ENCODE data around the gene RB1.

RB1 gene

GRCh38 chr13:48403151-48403631 is 99.6 kb downstream of the RB1 start:
- Histone ChIP-seq H3K4me1 (ENCODE audit: low read depth, poor library complexity, severe bottlenecking) (no peaks in the 10 kb centered on the region), H3K79me2 (ENCODE audit: insufficient read depth, low read depth) (no peaks in the 10 kb centered on the region), H3K27me3 (ENCODE audit: insufficient read depth, low read depth) (no peaks in the 10 kb centered on the region), H3K4me3 (IDR thresholded peaks at IDR 0.05; ENCODE audit: insufficient read depth, low read depth, low read length) (no peak overlapping the region), H3K4me2 (no peak overlapping the region), H3K27ac (no peak overlapping the region), H4K20me1 (ENCODE audit: insufficient read depth) (no peaks in the 10 kb centered on the region), H3K36me3 (ENCODE audit: insufficient read depth) (no peaks in the 10 kb centered on the region), H3K9ac (no peak overlapping the region), H2AFZ (ENCODE audit: low read depth) (no peak overlapping the region)
- TF ChIP-seq CTCF (conservative IDR thresholded peaks at IDR 0.05; ENCODE audit: low read depth, low read length), result no peak

GRCh38 chr13:48403913-48404312 is 100.4 kb downstream of the RB1 start:
- H3K9ac ChIP-seq, result no peak overlapping the region
- TF ChIP-seq CTCF (conservative IDR thresholded peaks at IDR 0.05; ENCODE audit: low read depth, low read length), result no peak
- no peak overlapping the region for H3K4me2 ChIP-seq
- no peaks in the 10 kb centered on the region for H3K79me2 ChIP-seq (ENCODE audit: insufficient read depth, low read depth)
- no peaks in the 10 kb centered on the region for H3K36me3 ChIP-seq (ENCODE audit: insufficient read depth)
- no peak overlapping the region for H3K27ac ChIP-seq
- no peaks in the 10 kb centered on the region for H3K27me3 ChIP-seq (ENCODE audit: insufficient read depth, low read depth)
- H3K4me3 ChIP-seq (IDR thresholded peaks at IDR 0.05; ENCODE audit: insufficient read depth, low read depth, low read length), result no peak overlapping the region
- H4K20me1 ChIP-seq (ENCODE audit: insufficient read depth), result no peaks in the 10 kb centered on the region
- no peak overlapping the region for H2AFZ ChIP-seq (ENCODE audit: low read depth)
- no peaks in the 10 kb centered on the region for H3K4me1 ChIP-seq (ENCODE audit: low read depth, poor library complexity, severe bottlenecking)

- H3K9ac ChIP-seq, result no peak overlapping the region
- no peak overlapping the region for H3K4me2 ChIP-seq
- H3K36me3 ChIP-seq (ENCODE audit: insufficient read depth), result no peaks in the 10 kb centered on the region
- H3K4me1 ChIP-seq (ENCODE audit: low read depth, poor library complexity, severe bottlenecking), result no peaks in the 10 kb centered on the region
- H2AFZ ChIP-seq (ENCODE audit: low read depth), result no peak overlapping the region
- no peaks in the 10 kb centered on the region for H3K79me2 ChIP-seq (ENCODE audit: insufficient read depth, low read depth)
- H3K4me3 ChIP-seq (IDR thresholded peaks at IDR 0.05; ENCODE audit: insufficient read depth, low read depth, low read length), result no peak overlapping the region
- no peak overlapping the region for H3K27ac ChIP-seq
- no peak for TF ChIP-seq CTCF (conservative IDR thresholded peaks at IDR 0.05; ENCODE audit: low read depth, low read length)
- H3K27me3 ChIP-seq (ENCODE audit: insufficient read depth, low read depth), result no peaks in the 10 kb centered on the region
- H4K20me1 ChIP-seq (ENCODE audit: insufficient read depth), result no peaks in the 10 kb centered on the region
Observed at GRCh38 chr13:48404952-48405351, 101.4 kb downstream of the RB1 start.

- Histone ChIP-seq H3K9ac (no peak overlapping the region), H4K20me1 (ENCODE audit: insufficient read depth) (no peaks in the 10 kb centered on the region), H3K27ac (no peak overlapping the region), H3K36me3 (ENCODE audit: insufficient read depth) (no peaks in the 10 kb centered on the region), H3K79me2 (ENCODE audit: insufficient read depth, low read depth) (no peaks in the 10 kb centered on the region), H3K27me3 (ENCODE audit: insufficient read depth, low read depth) (no peaks in the 10 kb centered on the region), H2AFZ (ENCODE audit: low read depth) (no peak overlapping the region), H3K4me3 (IDR thresholded peaks at IDR 0.05; ENCODE audit: insufficient read depth, low read depth, low read length) (no peak overlapping the region), H3K4me2 (no peak overlapping the region), H3K4me1 (ENCODE audit: low read depth, poor library complexity, severe bottlenecking) (no peaks in the 10 kb centered on the region)
- no peak for TF ChIP-seq CTCF (conservative IDR thresholded peaks at IDR 0.05; ENCODE audit: low read depth, low read length)
Observed at GRCh38 chr13:48405875-48406274, 102.3 kb downstream of the RB1 start.
